Natural killer cell (primary cell): Measurements from ENCODE around the gene RGL3. TPM values are rescaled to one million over a fixed set of nuclear protein-coding genes. Genes with fewer than 3 reads are reported as not detected.

Experiments
- ATAC-seq, 3 donors: fragments of 150-1000 bp in 2 of 3; fragments of 200-7000 bp in 1 of 3; cut with Tn5 transposase; 1 replicate in 1 of 3; 2 replicates in 2 of 3; pipeline ENCODE4 v1.10.0; 2021; ENCODE audit warnings: mild to moderate bottlenecking in 2 of 3, moderate library complexity in 2 of 3
- DNase-seq, 2 donors: peaks; one replicate each; pipeline versions ENCODE4 v3.0.0 to v3.0.0-alpha.2; 2013 to 2021; ENCODE audit warnings: mixed read lengths in 1 of 2
- H3K27ac ChIP-seq: one replicate; pipeline ENCODE4 v1.5.1; 2013; ENCODE audit warnings: mild to moderate bottlenecking, low read length
- H3K27me3 ChIP-seq: one replicate; pipeline ENCODE4 v1.6.1; 2013; ENCODE audit warnings: low read length; ENCODE audit not compliant: control insufficient read depth, insufficient read depth
- H3K36me3 ChIP-seq: one replicate; pipeline ENCODE4 v1.6.1; 2013; ENCODE audit warnings: low read length; ENCODE audit not compliant: control insufficient read depth, insufficient read depth
- H3K4me1 ChIP-seq: one replicate; pipeline ENCODE4 v1.6.1; 2013; ENCODE audit warnings: low read length; ENCODE audit not compliant: control insufficient read depth, insufficient read depth
- H3K4me3 ChIP-seq: one replicate; pipeline ENCODE4 v1.5.1; 2013; ENCODE audit warnings: low read length
- H3K9me3 ChIP-seq: one replicate; pipeline ENCODE4 v1.6.1; 2013; ENCODE audit warnings: low read length; ENCODE audit not compliant: control insufficient read depth, insufficient read depth
- H3K27ac Mint-ChIP-seq, 2 donors: one replicate each; pipeline ENCODE4 v1.8.0; 2022; ENCODE audit warnings: mild to moderate bottlenecking in 2 of 2, mixed read lengths in 2 of 2, moderate library complexity in 1 of 2
- H3K27me3 Mint-ChIP-seq, 2 donors: one replicate each; pipeline ENCODE4 v1.8.0; 2022; ENCODE audit warnings: low read depth in 2 of 2, mixed read lengths in 2 of 2
- H3K36me3 Mint-ChIP-seq: one replicate; pipeline ENCODE4 v1.8.0; 2022; ENCODE audit warnings: mixed read lengths
- H3K4me1 Mint-ChIP-seq, 2 donors: one replicate each; pipeline ENCODE4 v1.8.0; 2022; ENCODE audit warnings: mixed read lengths in 2 of 2
- H3K4me3 Mint-ChIP-seq: one replicate; pipeline ENCODE4 v1.8.0; 2022; ENCODE audit warnings: mild to moderate bottlenecking, moderate library complexity, mixed read lengths
- H3K9me3 Mint-ChIP-seq, 2 donors: one replicate each; pipeline ENCODE4 v1.8.0; 2022; ENCODE audit warnings: mixed read lengths in 2 of 2
- WGBS: methylation state at CpG from one replicate; pipeline ENCODE4 v1.1.7; 2013; ENCODE audit warnings: missing lambda C conversion rate; ENCODE audit not compliant: insufficient coverage; 5-methylcytosine and 5-hydroxymethylcytosine counted together
- intact Hi-C: fragments of 100-400 bp; cut with micrococcal nuclease; formaldehyde crosslinking; loops from one replicate; pipeline ENCODE4 v1.14.2; 2022
- total RNA-seq, 4 donors: library from RNA; stranded (reverse); fragments of 120-200 nt in 1 of 4; gene quantifications; one replicate each; pipeline versions ENCODE4 v1.2.3 to v1.2.4, GENCODE V29; 2013 to 2022
- TF ChIP-seq, protein P1 (sequence below): fragments of 200-600 bp; IDR thresholded peaks from one replicate; pipeline ENCODE4 v1.8.0; 2022; ENCODE audit warnings: antibody characterized with exemption

The RGL3 gene
- total RNA-seq, 3 donors from 2014 or later (not counting 1 experiment from before 2014, with no cell fraction given): 0.48 TPM; not detected in 2

DNA sequence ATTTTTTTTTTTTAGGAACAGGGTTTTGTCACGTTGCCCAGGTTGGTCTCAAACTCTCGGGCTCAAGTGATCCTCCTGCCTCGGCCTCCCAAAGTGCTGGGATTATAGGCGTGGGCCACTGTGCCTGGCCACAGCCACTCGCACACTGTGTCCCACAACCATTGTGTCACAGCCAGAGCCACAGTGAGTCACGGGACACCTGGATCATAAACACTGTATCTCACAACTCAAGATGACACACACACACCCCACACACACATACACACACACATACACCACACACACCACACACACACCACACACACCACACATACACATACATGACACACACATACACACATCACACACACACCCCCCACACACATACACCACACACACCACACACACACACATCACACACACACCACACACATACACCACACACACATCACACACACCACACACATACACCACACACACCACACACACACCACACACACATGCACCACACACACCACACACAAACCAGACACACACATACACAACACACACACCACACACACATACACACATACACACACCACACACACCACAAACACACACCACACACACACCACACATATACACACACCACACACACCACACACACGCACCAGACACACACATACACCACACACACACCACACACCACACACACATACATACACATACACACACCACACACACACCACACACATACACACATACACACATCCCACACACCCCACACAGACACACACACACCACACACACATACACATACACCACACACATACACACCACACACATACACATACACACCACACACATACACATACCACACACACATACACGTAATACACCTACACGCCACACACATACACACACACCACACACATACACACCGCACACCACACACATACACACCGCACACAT, 45.5 kb upstream of the RGL3 start:
- ATAC-seq (peak in 1 of 3 donors; percentile 32), DNase-seq (no peak)
- 87% methylated on average over 11 of the region's 11 CpGs for WGBS
- no peaks in the 10 kb centered on the region for H3K4me1 ChIP-seq
- peaks cover 3% of the 10 kb centered on the region for H3K27me3 ChIP-seq
- TF ChIP-seq, protein P1, sequence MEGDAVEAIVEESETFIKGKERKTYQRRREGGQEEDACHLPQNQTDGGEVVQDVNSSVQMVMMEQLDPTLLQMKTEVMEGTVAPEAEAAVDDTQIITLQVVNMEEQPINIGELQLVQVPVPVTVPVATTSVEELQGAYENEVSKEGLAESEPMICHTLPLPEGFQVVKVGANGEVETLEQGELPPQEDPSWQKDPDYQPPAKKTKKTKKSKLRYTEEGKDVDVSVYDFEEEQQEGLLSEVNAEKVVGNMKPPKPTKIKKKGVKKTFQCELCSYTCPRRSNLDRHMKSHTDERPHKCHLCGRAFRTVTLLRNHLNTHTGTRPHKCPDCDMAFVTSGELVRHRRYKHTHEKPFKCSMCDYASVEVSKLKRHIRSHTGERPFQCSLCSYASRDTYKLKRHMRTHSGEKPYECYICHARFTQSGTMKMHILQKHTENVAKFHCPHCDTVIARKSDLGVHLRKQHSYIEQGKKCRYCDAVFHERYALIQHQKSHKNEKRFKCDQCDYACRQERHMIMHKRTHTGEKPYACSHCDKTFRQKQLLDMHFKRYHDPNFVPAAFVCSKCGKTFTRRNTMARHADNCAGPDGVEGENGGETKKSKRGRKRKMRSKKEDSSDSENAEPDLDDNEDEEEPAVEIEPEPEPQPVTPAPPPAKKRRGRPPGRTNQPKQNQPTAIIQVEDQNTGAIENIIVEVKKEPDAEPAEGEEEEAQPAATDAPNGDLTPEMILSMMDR: no peak
- H3K27ac ChIP-seq: no peak overlapping the region
- no peaks in the 10 kb centered on the region for H3K9me3 ChIP-seq
- Mint-ChIP-seq H3K4me1 (no peaks in the 10 kb centered on the region), H3K27ac (no peak overlapping the region), H3K27me3 (peaks cover 0 to 5% of the 10 kb centered on the region in 2 donors), H3K36me3 (no peaks in the 10 kb centered on the region), H3K4me3 (no peak overlapping the region), H3K9me3 (no peaks in the 10 kb centered on the region)
- intact Hi-C loops: no loop called here
- H3K36me3 ChIP-seq: no peaks in the 10 kb centered on the region
- no peak overlapping the region for H3K4me3 ChIP-seq

DNA sequence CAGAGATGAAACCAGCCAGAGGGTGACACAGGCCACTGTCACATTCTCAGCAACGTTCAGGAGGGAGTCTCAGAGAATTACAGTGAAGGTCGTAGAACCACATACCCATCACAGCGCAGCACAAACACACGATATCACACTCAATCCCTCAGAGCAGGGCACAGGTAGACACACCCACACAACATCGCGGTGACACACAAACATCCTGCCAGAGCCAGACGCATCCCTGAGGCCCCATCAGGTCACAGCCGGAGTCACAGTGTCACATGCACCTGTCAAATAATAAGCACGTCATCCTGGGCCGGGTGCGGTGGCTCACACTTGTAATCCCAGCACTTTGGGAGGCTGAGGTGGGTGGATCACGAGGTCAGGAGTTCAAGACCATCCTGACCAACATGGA, 44.3 kb upstream of the RGL3 start:
- DNase-seq (no peak), ATAC-seq (no peak)
- no peaks in the 10 kb centered on the region for H3K4me1 ChIP-seq
- TF ChIP-seq, protein P1: no peak
- no peak overlapping the region for H3K27ac ChIP-seq
- Mint-ChIP-seq H3K27ac (no peak overlapping the region), H3K4me1 (no peaks in the 10 kb centered on the region), H3K36me3 (no peaks in the 10 kb centered on the region), H3K4me3 (no peak overlapping the region), H3K27me3 (peaks cover 0 to 5% of the 10 kb centered on the region in 2 donors), H3K9me3 (no peaks in the 10 kb centered on the region)
- peaks cover 3% of the 10 kb centered on the region for H3K27me3 ChIP-seq
- intact Hi-C loops: no loop called here
- no peak overlapping the region for H3K4me3 ChIP-seq
- H3K36me3 ChIP-seq: no peaks in the 10 kb centered on the region
- WGBS: 77% methylated on average over 12 of the region's 12 CpGs
- H3K9me3 ChIP-seq: no peaks in the 10 kb centered on the region

DNA sequence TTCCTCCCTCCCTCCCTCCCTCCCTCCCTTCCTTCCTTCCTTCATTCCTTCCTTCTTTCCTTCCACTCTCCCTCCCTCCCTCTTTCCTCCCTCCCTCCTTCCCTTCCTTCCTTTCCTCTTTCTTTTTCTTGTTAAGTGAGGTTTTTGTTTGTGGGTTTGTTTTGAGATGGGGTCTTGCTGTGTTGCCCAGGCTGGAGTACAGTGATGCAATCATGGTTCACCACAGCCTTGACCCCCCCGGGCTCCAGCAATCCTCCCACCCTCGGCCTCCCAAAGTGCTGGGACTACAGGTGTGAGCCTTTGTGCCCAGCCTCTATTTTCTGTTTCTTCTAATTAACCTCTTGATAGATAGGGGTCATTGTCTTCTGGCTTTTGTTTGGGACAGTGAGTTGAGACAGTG, 42.3 kb upstream of the RGL3 start:
- TF ChIP-seq, protein P1: no peak
- Histone ChIP-seq H3K36me3 (no peaks in the 10 kb centered on the region), H3K27me3 (peaks cover 3% of the 10 kb centered on the region), H3K9me3 (no peaks in the 10 kb centered on the region), H3K4me1 (no peaks in the 10 kb centered on the region), H3K27ac (no peak overlapping the region), H3K4me3 (no peak overlapping the region)
- intact Hi-C loops: no loop called here
- H3K4me3 Mint-ChIP-seq: no peak overlapping the region
- H3K4me1 Mint-ChIP-seq: no peaks in the 10 kb centered on the region
- H3K27ac Mint-ChIP-seq: no peak overlapping the region
- ATAC-seq: no peak
- H3K27me3 Mint-ChIP-seq: peaks cover 0 to 5% of the 10 kb centered on the region in 2 donors
- H3K9me3 Mint-ChIP-seq: no peaks in the 10 kb centered on the region
- DNase-seq: no peak
- 77% methylated on average over 2 of the region's 2 CpGs for WGBS
- no peaks in the 10 kb centered on the region for H3K36me3 Mint-ChIP-seq
